Ishikawa (cell line): ENCODE measurements around the gene PRSS12.

ENCODE experiments used
- TF ChIP-seq, protein P1 (sequence below): IDR thresholded peaks from 2 replicates; pipeline ENCODE4 v1.6.1; 2012
- TF ChIP-seq, protein P2 (sequence below): IDR thresholded peaks from 2 replicates; pipeline ENCODE4 v1.6.1; 2012; ENCODE audit warnings: low read depth, mild to moderate bottlenecking

DNA sequence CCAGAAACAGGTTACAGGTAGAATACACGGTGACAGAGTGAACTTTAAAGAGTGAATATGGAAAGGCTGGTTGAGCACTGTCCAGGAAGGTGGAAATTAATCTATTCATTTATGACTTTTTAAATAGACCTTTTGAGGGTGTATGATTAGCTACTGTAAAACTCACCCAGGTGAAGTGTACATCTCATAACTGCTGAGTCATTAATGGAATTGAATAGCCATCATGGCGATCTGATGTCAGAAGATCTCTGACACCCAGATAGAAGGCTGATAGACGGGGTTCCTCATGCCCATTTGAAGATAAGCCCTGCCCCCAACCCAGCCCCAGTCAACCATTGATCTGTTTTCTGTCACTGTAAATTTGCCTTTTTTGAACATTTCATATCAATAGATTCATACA, 84.0 kb downstream of the PRSS12 start:
- TF ChIP-seq, protein P1, sequence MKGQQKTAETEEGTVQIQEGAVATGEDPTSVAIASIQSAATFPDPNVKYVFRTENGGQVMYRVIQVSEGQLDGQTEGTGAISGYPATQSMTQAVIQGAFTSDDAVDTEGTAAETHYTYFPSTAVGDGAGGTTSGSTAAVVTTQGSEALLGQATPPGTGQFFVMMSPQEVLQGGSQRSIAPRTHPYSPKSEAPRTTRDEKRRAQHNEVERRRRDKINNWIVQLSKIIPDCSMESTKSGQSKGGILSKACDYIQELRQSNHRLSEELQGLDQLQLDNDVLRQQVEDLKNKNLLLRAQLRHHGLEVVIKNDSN, result no peak
- TF ChIP-seq, protein P2, sequence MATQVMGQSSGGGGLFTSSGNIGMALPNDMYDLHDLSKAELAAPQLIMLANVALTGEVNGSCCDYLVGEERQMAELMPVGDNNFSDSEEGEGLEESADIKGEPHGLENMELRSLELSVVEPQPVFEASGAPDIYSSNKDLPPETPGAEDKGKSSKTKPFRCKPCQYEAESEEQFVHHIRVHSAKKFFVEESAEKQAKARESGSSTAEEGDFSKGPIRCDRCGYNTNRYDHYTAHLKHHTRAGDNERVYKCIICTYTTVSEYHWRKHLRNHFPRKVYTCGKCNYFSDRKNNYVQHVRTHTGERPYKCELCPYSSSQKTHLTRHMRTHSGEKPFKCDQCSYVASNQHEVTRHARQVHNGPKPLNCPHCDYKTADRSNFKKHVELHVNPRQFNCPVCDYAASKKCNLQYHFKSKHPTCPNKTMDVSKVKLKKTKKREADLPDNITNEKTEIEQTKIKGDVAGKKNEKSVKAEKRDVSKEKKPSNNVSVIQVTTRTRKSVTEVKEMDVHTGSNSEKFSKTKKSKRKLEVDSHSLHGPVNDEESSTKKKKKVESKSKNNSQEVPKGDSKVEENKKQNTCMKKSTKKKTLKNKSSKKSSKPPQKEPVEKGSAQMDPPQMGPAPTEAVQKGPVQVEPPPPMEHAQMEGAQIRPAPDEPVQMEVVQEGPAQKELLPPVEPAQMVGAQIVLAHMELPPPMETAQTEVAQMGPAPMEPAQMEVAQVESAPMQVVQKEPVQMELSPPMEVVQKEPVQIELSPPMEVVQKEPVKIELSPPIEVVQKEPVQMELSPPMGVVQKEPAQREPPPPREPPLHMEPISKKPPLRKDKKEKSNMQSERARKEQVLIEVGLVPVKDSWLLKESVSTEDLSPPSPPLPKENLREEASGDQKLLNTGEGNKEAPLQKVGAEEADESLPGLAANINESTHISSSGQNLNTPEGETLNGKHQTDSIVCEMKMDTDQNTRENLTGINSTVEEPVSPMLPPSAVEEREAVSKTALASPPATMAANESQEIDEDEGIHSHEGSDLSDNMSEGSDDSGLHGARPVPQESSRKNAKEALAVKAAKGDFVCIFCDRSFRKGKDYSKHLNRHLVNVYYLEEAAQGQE, result no peak
